ENCODE data around the gene CA10. TPM values are rescaled to one million over a fixed set of nuclear protein-coding genes. Genes with fewer than 3 reads are reported as not detected.

Gene CA10
- total and polyA plus RNA-seq, 2 experiments from 2014 or later = not detected

DNA sequence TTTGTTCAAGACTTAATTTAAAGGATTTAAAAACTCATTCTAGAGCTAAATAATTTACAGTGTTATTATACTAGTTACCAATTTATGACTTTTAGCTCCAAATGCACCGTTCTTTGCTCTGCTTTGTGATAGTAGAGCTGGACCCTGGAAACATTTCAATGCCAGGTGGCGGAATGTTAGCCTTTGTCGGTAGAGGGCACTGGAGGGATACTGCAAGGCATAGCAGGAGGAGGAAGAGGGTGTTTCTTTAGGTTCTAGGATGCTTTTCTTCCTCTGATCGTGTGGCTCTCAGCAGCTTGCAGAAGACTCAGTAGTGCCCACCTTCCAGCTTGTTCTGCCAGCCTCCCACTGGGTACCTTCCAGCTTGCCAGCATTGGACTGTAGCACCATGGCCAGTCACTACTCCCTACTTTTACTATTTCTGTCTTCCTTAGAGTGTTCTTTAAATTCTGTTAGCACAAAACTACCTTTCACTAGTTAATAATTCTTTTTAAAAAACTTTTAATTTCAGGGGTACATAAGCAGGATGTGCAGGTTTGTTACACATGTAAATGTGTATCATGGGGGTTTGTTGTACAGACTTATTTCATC is 572.9 kb downstream of the CA10 start:
- 5 to 14% methylated on average over 4 of the region's 4 CpGs for WGBS, 2 experiments (ENCODE audit: low coverage in 1 of 2, low lambda C conversion rate in 2 of 2, missing lambda C conversion rate in 2 of 2)
- no peaks in the 10 kb centered on the region for H3F3A ChIP-seq (ENCODE audit: insufficient read depth)
- H4K20me1 ChIP-seq (ENCODE audit: insufficient read depth) = no peaks in the 10 kb centered on the region
- in situ Hi-C loops (cut with MboI) = no loop called here
- no peaks in the 10 kb centered on the region for H3K9me2 ChIP-seq (ENCODE audit: insufficient read depth)
- H3K4me1 ChIP-seq (ENCODE audit: insufficient read depth) = no peaks in the 10 kb centered on the region
- H3K9me3 ChIP-seq (ENCODE audit: low read depth) = no peaks in the 10 kb centered on the region
- H3K9ac ChIP-seq = no peak overlapping the region
- H3K4me2 ChIP-seq (ENCODE audit: unreplicated experiment) = no peak overlapping the region
- no peaks in the 10 kb centered on the region for H3K27me3 ChIP-seq (replicated peaks; ENCODE audit: insufficient read depth)
- no peak overlapping the region for H3K27ac ChIP-seq
- no peaks in the 10 kb centered on the region for H3K79me2 ChIP-seq (ENCODE audit: insufficient read depth)
- H3K4me3 ChIP-seq = no peak overlapping the region
- H2AFZ ChIP-seq = no peak overlapping the region
- H3K36me3 ChIP-seq (ENCODE audit: low read depth) = no peaks in the 10 kb centered on the region
- DNase-seq = no peak
- TF ChIP-seq EZH2phosphoT487 (IDR thresholded peaks at IDR 0.05; ENCODE audit: insufficient read depth, low read depth) = no peak
- no peak for TF ChIP-seq EZH2 (IDR thresholded peaks at IDR 0.05; ENCODE audit: insufficient read depth, poor library complexity, severe bottlenecking)

DNA sequence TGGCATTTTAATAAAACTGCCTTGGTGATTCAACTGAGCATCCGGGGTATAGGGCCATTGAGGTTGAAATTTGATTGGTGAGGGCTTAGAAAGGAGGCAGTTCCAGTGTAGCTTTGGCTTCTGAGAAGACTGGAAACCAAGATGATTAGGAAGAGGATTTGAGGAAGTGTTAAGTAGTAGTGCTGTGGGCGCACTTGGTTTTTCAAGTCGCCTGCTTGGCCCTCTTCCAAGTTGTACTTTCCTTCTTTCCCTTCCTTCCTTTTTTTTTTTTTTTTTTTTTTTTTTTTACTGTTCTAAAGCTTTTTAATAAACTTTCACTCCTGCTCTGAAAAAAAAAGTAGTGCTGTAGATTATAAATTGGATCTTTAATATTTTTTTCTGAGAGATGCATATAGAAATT is 577.6 kb downstream of the CA10 start:
- Histone ChIP-seq H3K9me3 (ENCODE audit: low read depth) (no peaks in the 10 kb centered on the region), H3F3A (ENCODE audit: insufficient read depth) (no peaks in the 10 kb centered on the region), H2AFZ (no peak overlapping the region), H3K79me2 (ENCODE audit: insufficient read depth) (no peaks in the 10 kb centered on the region), H3K27ac (no peak overlapping the region), H3K27me3 (replicated peaks; ENCODE audit: insufficient read depth) (no peaks in the 10 kb centered on the region), H3K9ac (no peak overlapping the region), H3K36me3 (ENCODE audit: low read depth) (no peaks in the 10 kb centered on the region), H3K4me2 (ENCODE audit: unreplicated experiment) (no peak overlapping the region), H4K20me1 (ENCODE audit: insufficient read depth) (no peaks in the 10 kb centered on the region), H3K4me1 (ENCODE audit: insufficient read depth) (no peaks in the 10 kb centered on the region), H3K4me3 (no peak overlapping the region), H3K9me2 (ENCODE audit: insufficient read depth) (no peaks in the 10 kb centered on the region)
- no peak for DNase-seq
- 39 to 42% methylated on average over 3 of the region's 3 CpGs for WGBS, 2 experiments (ENCODE audit: low coverage in 1 of 2, low lambda C conversion rate in 2 of 2, missing lambda C conversion rate in 2 of 2)
- in situ Hi-C loops (cut with MboI) = no loop called here
- TF ChIP-seq EZH2phosphoT487 (IDR thresholded peaks at IDR 0.05; ENCODE audit: insufficient read depth, low read depth) = no peak
- TF ChIP-seq EZH2 (IDR thresholded peaks at IDR 0.05; ENCODE audit: insufficient read depth, poor library complexity, severe bottlenecking) = no peak
